ENCODE results near the gene MAST2. TPM values are rescaled to one million over a fixed set of nuclear protein-coding genes. Genes with fewer than 3 reads are reported as not detected.
"Not testable (repeated sequence)": the region's sequence is repeated elsewhere in the genome, so short reads cannot be mapped to it uniquely, and the experiment has no call there.

Gene MAST2
- total RNA-seq, 1 donor, result 24.2 TPM

DNA sequence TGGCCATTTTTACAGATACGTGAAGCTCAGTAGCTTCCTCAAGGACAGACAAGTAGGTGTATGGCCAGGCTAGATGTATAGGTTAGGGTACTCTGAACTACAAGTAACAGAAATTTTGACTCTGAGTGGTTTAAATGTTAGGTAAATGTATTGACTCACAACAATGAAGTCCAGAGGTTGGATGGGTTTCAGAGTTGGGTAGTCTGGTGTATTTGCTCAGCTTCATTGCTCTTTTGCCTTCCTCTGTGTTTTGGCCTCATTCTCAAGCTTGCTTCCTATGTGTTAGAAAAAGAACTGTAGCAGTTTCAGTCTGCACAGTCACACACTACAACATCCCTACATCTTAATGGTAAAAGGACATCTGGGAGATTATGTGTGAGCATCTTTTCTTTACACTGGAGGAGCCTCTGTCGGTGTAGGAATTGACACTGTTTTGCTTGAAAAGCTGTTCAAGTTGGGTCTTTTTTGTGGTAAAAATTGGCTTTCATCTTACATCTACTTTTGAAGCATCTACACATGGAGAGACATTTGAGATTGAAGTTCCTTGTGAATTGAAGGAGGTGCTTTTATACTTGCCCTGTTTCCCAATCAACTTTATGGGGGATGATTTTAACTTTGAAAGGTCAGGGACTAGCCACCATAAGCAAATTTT is 64.4 kb downstream of the MAST2 start:
- no peak for DNase-seq (ENCODE audit: insufficient read length, low spot score, missing footprints)
- H3K79me2 ChIP-seq (ENCODE audit: insufficient read depth, low read length), result peaks cover 53% of the 10 kb centered on the region
- peaks cover 11% of the 10 kb centered on the region for H3K4me1 ChIP-seq (ENCODE audit: insufficient read depth, low read length)
- TF ChIP-seq, protein P1, sequence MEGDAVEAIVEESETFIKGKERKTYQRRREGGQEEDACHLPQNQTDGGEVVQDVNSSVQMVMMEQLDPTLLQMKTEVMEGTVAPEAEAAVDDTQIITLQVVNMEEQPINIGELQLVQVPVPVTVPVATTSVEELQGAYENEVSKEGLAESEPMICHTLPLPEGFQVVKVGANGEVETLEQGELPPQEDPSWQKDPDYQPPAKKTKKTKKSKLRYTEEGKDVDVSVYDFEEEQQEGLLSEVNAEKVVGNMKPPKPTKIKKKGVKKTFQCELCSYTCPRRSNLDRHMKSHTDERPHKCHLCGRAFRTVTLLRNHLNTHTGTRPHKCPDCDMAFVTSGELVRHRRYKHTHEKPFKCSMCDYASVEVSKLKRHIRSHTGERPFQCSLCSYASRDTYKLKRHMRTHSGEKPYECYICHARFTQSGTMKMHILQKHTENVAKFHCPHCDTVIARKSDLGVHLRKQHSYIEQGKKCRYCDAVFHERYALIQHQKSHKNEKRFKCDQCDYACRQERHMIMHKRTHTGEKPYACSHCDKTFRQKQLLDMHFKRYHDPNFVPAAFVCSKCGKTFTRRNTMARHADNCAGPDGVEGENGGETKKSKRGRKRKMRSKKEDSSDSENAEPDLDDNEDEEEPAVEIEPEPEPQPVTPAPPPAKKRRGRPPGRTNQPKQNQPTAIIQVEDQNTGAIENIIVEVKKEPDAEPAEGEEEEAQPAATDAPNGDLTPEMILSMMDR (IDR thresholded peaks at IDR 0.05; ENCODE audit: extremely low read depth, low read depth, low read length), result no peak
- H3K4me2 ChIP-seq (ENCODE audit: insufficient read depth, low read length), result no peak overlapping the region
- H3K27me3 ChIP-seq (ENCODE audit: insufficient read depth, low read length), result no peaks in the 10 kb centered on the region
- H2AFZ ChIP-seq (ENCODE audit: low read length), result no peak overlapping the region
- no peaks in the 10 kb centered on the region for H3K36me3 ChIP-seq (ENCODE audit: insufficient read depth, low read length)
- no peak overlapping the region for H3K27ac ChIP-seq (ENCODE audit: low read depth, low read length)
- H3K4me3 ChIP-seq (ENCODE audit: insufficient read depth, low read length), result no peak overlapping the region
- no peaks in the 10 kb centered on the region for H3K9me3 ChIP-seq (ENCODE audit: low read depth, low read length)
- no peaks in the 10 kb centered on the region for H4K20me1 ChIP-seq (ENCODE audit: insufficient read depth, low read length)

DNA sequence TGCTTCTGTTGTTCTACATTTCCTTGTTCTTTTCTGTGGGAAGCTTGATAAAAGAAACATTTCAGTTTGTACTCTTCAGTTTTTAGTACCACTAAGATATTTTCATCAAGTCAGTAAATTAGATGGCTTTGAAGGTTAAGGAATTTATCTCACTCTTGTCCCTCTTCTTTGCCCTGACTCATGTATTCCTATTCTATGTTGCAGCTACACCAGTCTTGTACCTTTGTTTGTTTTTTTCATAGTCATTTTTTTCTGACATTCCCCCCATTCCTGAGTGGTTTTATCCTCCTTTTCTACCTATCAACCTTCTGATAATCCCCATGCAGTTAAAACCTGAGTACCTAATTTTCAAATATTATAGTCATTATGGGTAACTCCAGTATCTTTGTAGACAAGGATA is 65.4 kb downstream of the MAST2 start:
- H3K4me1 ChIP-seq (ENCODE audit: insufficient read depth, low read length), result peaks cover 11% of the 10 kb centered on the region
- H3K36me3 ChIP-seq (ENCODE audit: insufficient read depth, low read length), result no peaks in the 10 kb centered on the region
- H3K27me3 ChIP-seq (ENCODE audit: insufficient read depth, low read length), result no peaks in the 10 kb centered on the region
- TF ChIP-seq, protein P1 (IDR thresholded peaks at IDR 0.05; ENCODE audit: extremely low read depth, low read depth, low read length), result no peak
- peaks cover 51% of the 10 kb centered on the region for H3K79me2 ChIP-seq (ENCODE audit: insufficient read depth, low read length)
- DNase-seq (ENCODE audit: insufficient read length, low spot score, missing footprints), result peak; percentile 9
- H3K4me3 ChIP-seq (ENCODE audit: insufficient read depth, low read length), result no peak overlapping the region
- H3K9me3 ChIP-seq (ENCODE audit: low read depth, low read length), result no peaks in the 10 kb centered on the region
- H4K20me1 ChIP-seq (ENCODE audit: insufficient read depth, low read length), result no peaks in the 10 kb centered on the region
- no peak overlapping the region for H2AFZ ChIP-seq (ENCODE audit: low read length)
- H3K4me2 ChIP-seq (ENCODE audit: insufficient read depth, low read length), result no peak overlapping the region
- no peak overlapping the region for H3K27ac ChIP-seq (ENCODE audit: low read depth, low read length)

DNA sequence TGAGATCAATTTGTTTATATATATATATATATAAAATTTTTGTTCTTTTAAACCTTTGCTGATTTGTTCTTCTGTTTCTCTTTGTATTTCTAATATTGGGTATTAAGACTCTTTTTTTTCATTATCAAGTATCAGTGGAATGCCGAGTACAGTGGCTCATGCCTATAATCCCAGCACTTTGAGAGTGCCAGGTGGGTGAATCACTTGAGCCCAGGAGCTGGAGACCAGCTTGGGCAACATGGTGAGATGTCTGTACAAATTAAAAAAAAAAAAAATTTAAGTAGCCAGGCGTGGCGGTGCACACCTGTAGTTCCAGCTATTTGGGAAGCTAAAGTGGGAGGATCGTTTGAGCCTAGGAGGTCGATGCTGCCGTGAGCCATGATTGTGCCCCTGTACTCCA is 67.1 kb downstream of the MAST2 start:
- Histone ChIP-seq H4K20me1 (ENCODE audit: insufficient read depth, low read length) (no peaks in the 10 kb centered on the region), H3K79me2 (ENCODE audit: insufficient read depth, low read length) (peaks cover 39% of the 10 kb centered on the region), H3K27ac (ENCODE audit: low read depth, low read length) (no peak overlapping the region), H3K36me3 (ENCODE audit: insufficient read depth, low read length) (no peaks in the 10 kb centered on the region), H3K9me3 (ENCODE audit: low read depth, low read length) (no peaks in the 10 kb centered on the region), H3K4me1 (ENCODE audit: insufficient read depth, low read length) (peaks cover 11% of the 10 kb centered on the region), H3K27me3 (ENCODE audit: insufficient read depth, low read length) (no peaks in the 10 kb centered on the region), H3K4me2 (ENCODE audit: insufficient read depth, low read length) (no peak overlapping the region), H2AFZ (ENCODE audit: low read length) (no peak overlapping the region), H3K4me3 (ENCODE audit: insufficient read depth, low read length) (no peak overlapping the region)
- TF ChIP-seq, protein P1 (IDR thresholded peaks at IDR 0.05; ENCODE audit: extremely low read depth, low read depth, low read length), result no peak
- DNase-seq (ENCODE audit: insufficient read length, low spot score, missing footprints), result no peak

DNA sequence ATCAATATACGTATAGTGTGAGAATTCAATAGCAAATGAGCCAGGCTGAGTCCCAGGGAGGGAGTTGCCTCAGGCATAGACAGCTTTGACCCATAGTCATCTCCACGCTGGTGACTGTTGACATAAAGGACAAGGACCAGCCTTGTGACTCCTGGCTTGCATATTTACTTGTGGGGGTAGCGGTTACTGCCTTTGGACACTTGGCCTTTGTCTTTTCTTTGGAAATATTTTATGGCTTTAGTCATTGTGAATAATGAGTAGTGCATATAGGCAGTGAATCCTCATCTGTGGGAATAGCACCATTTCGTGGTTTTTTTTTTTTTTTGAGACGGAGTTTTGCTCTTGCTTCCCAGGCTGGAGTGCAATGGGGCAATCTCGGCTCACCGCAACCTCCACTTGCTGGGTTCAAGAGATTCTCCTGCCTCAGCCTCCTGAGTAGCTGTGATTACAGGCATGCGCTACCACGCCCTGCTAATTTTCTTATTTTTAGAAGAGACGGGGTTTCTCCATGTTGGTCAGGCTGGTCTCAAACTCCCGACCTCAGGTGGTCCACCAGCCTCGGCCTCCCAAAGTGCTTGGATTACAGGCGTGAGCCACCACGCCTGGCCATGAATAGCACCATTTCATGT is 68.9 kb downstream of the MAST2 start:
- peak overlapping the region; percentile 1 for H2AFZ ChIP-seq (ENCODE audit: low read length)
- H3K4me2 ChIP-seq (ENCODE audit: insufficient read depth, low read length), result peak overlapping the region; percentile 41
- H3K79me2 ChIP-seq (ENCODE audit: insufficient read depth, low read length), result peaks cover 44% of the 10 kb centered on the region
- H4K20me1 ChIP-seq (ENCODE audit: insufficient read depth, low read length); H3K36me3 ChIP-seq (ENCODE audit: insufficient read depth, low read length); H3K27me3 ChIP-seq (ENCODE audit: insufficient read depth, low read length); H3K9me3 ChIP-seq (ENCODE audit: low read depth, low read length): not testable (repeated sequence)
- DNase-seq (ENCODE audit: insufficient read length, low spot score, missing footprints), result peak; percentile 71
- H3K4me1 ChIP-seq (ENCODE audit: insufficient read depth, low read length), result peaks cover 11% of the 10 kb centered on the region
- H3K27ac ChIP-seq (ENCODE audit: low read depth, low read length), result peak overlapping the region; percentile 68
- peak overlapping the region; percentile 12 for H3K4me3 ChIP-seq (ENCODE audit: insufficient read depth, low read length)
